Measurements from ENCODE around the gene DLG5. TPM values are rescaled to one million over a fixed set of nuclear protein-coding genes. Genes with fewer than 3 reads are reported as not detected.

The DLG5 gene
- total RNA-seq, 1 donor from 2014 or later = 1.1 TPM

DNA sequence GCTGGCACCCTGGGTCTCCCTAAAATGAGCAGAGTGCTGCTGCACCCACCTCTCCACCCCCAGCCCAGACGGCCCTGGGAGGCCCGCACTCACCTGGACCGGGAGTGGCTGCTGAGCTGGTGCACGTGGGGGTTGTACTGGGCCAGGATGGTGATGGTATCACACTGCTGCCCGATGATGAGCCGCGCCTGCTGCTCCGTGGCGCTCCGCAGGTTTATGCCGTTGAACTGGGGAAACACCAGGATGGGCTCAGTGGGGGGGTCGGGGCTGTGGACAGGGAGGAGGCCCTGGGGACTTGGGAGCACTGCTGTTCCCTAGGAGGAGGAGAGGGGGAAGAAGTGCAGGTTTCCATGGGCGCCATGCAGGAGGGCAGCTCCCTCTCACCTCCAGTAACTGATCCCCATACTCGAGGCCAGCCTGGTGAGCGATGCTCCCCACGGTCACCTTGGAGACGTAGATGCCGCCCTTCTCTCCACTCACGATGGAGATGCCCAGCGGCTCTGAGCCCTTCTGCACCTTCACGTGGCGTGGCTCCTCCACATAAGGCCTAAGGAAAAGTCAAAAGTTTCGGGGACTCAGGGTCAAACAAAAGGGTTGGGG lies 114.6 kb downstream of the DLG5 start:
- Mint-ChIP-seq H3K27me3 (no peaks in the 10 kb centered on the region), H3K27ac (no peak overlapping the region), H3K9me3 (no peaks in the 10 kb centered on the region), H3K4me3 (no peak overlapping the region), H3K4me1 (no peaks in the 10 kb centered on the region), H3K36me3 (ENCODE audit: low read depth) (no peaks in the 10 kb centered on the region)
- intact Hi-C loops (cut with micrococcal nuclease) = no loop called here
- TF ChIP-seq, protein P1, sequence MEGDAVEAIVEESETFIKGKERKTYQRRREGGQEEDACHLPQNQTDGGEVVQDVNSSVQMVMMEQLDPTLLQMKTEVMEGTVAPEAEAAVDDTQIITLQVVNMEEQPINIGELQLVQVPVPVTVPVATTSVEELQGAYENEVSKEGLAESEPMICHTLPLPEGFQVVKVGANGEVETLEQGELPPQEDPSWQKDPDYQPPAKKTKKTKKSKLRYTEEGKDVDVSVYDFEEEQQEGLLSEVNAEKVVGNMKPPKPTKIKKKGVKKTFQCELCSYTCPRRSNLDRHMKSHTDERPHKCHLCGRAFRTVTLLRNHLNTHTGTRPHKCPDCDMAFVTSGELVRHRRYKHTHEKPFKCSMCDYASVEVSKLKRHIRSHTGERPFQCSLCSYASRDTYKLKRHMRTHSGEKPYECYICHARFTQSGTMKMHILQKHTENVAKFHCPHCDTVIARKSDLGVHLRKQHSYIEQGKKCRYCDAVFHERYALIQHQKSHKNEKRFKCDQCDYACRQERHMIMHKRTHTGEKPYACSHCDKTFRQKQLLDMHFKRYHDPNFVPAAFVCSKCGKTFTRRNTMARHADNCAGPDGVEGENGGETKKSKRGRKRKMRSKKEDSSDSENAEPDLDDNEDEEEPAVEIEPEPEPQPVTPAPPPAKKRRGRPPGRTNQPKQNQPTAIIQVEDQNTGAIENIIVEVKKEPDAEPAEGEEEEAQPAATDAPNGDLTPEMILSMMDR (IDR thresholded peaks at IDR 0.05) = no peak
- CTCF ChIA-PET = no interaction called here
- POLR2A ChIA-PET = no interaction called here
- DNase-seq = no peak
- no peak for ATAC-seq (ENCODE audit: low read depth)

DNA sequence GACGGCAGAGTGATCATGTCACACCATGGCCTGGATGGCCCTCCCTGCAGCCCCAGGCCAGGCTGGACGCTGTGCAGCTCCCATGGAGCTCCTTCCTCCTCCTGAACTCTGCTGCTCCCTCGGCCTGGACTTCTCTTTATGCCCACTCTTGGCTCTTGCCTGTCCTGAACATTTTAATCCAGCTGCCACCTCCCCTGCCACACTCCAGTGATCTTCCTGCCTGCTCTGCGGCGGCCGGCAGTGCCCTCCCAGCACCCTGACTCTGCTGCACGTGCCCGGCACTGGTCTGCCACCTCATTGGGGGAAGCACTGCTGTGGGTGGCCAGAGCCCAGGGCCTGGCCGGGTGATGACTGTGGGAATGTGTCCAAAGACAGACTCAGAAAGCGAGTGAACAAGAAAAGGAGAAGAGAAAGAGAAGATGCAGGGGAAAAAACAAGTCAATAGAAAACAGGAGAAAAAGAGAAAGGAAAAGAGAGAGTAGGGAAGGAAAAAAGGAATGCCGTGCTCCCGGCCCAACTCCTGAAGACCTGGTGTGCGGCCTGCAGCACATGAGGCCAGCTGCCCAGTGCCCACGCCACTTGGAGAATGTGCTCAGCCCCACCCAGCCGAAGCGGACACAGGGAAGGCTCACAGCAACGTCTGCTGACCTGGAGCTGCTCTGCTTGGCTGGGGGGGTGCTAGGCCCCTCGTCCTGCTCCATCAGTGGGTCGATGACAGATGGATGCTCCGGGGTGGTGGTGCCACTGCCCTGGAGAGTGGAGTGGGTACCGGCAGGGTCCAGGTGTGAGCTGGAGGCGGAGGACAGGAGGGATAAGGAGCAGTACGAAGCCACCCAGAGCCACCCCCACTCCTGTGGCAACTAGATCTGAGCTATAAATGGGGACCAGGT lies 115.9 kb downstream of the DLG5 start:
- intact Hi-C loops (cut with micrococcal nuclease) = no loop called here
- no peaks in the 10 kb centered on the region for H3K36me3 Mint-ChIP-seq (ENCODE audit: low read depth)
- POLR2A ChIA-PET = no interaction called here
- DNase-seq (no peak), ATAC-seq (ENCODE audit: low read depth) (no peak)
- no peaks in the 10 kb centered on the region for H3K27me3 Mint-ChIP-seq
- no peaks in the 10 kb centered on the region for H3K4me1 Mint-ChIP-seq
- CTCF ChIA-PET = no interaction called here
- TF ChIP-seq, protein P1 (IDR thresholded peaks at IDR 0.05) = no peak
- no peak overlapping the region for H3K27ac Mint-ChIP-seq
- H3K9me3 Mint-ChIP-seq = no peaks in the 10 kb centered on the region
- no peak overlapping the region for H3K4me3 Mint-ChIP-seq

GRCh38 chr10:77809336-77809735 lies 117.2 kb downstream of the DLG5 start:
- no peak overlapping the region for H3K4me3 Mint-ChIP-seq
- H3K9me3 Mint-ChIP-seq = no peaks in the 10 kb centered on the region
- ATAC-seq (ENCODE audit: low read depth) (no peak), DNase-seq (no peak)
- ChIA-PET CTCF (no interaction called here), POLR2A (no interaction called here)
- TF ChIP-seq, protein P1 (IDR thresholded peaks at IDR 0.05) = no peak
- H3K4me1 Mint-ChIP-seq = no peaks in the 10 kb centered on the region
- intact Hi-C loops (cut with micrococcal nuclease) = no loop called here
- H3K27ac Mint-ChIP-seq = no peak overlapping the region
- H3K36me3 Mint-ChIP-seq (ENCODE audit: low read depth) = no peaks in the 10 kb centered on the region
- H3K27me3 Mint-ChIP-seq = no peaks in the 10 kb centered on the region

GRCh38 chr10:77807706-77808105 lies 118.8 kb downstream of the DLG5 start:
- ATAC-seq (ENCODE audit: low read depth) = no peak
- H3K27ac Mint-ChIP-seq = no peak overlapping the region
- intact Hi-C loops (cut with micrococcal nuclease) = no loop called here
- ChIA-PET CTCF (no interaction called here), POLR2A (no interaction called here)
- DNase-seq = no peak
- H3K4me3 Mint-ChIP-seq = no peak overlapping the region
- H3K4me1 Mint-ChIP-seq = no peaks in the 10 kb centered on the region
- no peaks in the 10 kb centered on the region for H3K9me3 Mint-ChIP-seq
- TF ChIP-seq, protein P1 (IDR thresholded peaks at IDR 0.05) = no peak
- H3K36me3 Mint-ChIP-seq (ENCODE audit: low read depth) = no peaks in the 10 kb centered on the region
- H3K27me3 Mint-ChIP-seq = no peaks in the 10 kb centered on the region

DNA sequence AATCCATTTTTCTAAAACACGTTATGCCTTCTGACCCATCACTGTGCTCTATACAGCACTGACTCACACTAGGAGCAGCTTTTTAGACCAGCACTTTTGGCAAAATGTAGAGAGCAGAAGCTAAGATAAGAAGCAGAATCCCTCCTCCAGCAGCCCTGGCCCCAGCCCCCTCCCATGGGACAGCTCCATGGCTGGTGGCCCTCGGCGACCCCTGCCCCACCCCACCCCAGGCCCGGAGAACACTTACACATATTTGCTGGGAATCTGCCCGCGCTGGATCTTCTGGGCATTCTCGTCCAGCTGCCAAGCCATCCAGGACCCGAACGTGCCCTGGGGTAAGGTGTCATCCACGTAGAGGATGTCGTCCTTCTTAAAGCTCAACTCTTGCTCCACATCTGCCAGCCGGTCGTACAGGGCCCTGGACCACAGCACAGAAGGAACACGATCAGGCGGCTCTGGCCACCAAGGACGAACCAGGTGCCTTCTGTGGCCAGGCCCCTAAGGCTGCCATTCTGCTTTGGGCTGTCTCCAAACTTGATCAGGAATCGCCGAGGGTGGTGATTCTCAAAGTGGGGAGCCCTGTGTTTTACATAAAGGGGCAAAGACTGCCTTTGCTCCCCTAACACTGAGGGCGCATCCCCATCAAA lies 119.9 kb downstream of the DLG5 start:
- POLR2A ChIA-PET = no interaction called here

More for the DNA sequence above, 119.9 kb downstream of the DLG5 start:
- Mint-ChIP-seq H3K4me1 (no peaks in the 10 kb centered on the region), H3K27ac (no peak overlapping the region), H3K36me3 (ENCODE audit: low read depth) (no peaks in the 10 kb centered on the region), H3K9me3 (no peaks in the 10 kb centered on the region), H3K4me3 (no peak overlapping the region), H3K27me3 (no peaks in the 10 kb centered on the region)
- no peak for DNase-seq
- CTCF ChIA-PET = no interaction called here
- intact Hi-C loops (cut with micrococcal nuclease) = no loop called here
- ATAC-seq (ENCODE audit: low read depth) = no peak
- TF ChIP-seq, protein P1 (IDR thresholded peaks at IDR 0.05) = no peak

Measured in activated B cell treated with CpG ODN at 0.5 μM for 24 hours (primary cell).